Measurements from ENCODE around the gene RFX7. TPM values are rescaled to one million over a fixed set of nuclear protein-coding genes. Genes with fewer than 3 reads are reported as not detected.

RFX7 gene
- total RNA-seq, 2 experiments from 2014 or later = 22.5 to 23.6 TPM

DNA sequence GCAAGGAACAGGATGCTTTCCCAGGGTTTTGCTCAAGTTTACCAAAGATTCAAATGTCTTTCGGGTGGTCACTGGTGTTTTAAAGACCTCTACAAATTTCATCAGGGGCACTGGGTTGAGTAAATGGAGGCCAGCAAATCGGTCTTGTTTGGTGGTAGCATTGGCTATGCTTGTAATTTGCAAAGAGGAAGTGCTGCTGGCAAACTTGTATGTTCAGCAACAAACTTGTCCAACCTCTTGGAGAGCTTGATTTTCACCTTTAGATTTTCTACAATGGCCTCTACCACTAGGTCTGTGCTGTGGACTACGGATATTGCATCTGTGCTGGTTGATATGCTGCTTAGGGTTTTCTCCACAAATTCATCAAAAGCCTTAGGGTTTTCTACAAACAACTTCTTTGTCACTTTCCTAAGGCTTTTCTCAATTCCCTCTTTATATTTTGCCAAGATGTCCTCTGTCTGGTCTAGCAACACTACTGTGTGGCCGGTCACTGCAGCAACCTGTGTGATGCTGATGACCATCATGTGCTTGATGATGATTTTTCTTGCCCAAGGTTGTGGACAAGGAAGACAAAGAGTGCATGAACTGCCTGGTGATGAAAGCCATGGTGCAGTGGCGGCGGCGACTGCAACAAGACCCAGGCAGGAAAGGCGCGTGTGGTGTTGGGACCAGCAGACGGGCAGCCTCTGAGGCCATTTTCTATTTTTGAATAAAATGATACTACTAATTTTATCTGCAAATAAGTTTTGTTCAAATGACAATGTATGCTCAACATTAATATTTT, 50.8 kb downstream of the RFX7 start:
- H3K4me3 Mint-ChIP-seq = no peak overlapping the region
- ChIA-PET POLR2A (no interaction called here), CTCF (no interaction called here)
- Histone ChIP-seq H3K27me3 (ENCODE audit: control insufficient read depth in 1 of 2, insufficient read depth in 2 of 2, low read length in 2 of 2) (no peaks in the 10 kb centered on the region), H3K4me1 (ENCODE audit: insufficient read depth, low read length) (peaks cover 6% of the 10 kb centered on the region), H3K27ac (ENCODE audit: low read depth in 1 of 2, low read length in 2 of 2) (no peak overlapping the region), H3K36me3 (ENCODE audit: insufficient read depth, low read length) (no peaks in the 10 kb centered on the region), H3K9me3 (ENCODE audit: control insufficient read depth in 1 of 2, insufficient read depth in 1 of 2, low read length in 2 of 2) (no peaks in the 10 kb centered on the region), H3K4me3 (ENCODE audit: low read length) (no peak overlapping the region)
- H3K27ac Mint-ChIP-seq = no peak overlapping the region
- DNase-seq = no peak
- intact Hi-C loops (cut with DNase I, micrococcal nuclease) = no loop called here
- TF ChIP-seq CTCF (IDR thresholded peaks at IDR 0.05) = no peak
- peaks cover 33% of the 10 kb centered on the region for H3K36me3 Mint-ChIP-seq (ENCODE audit: low read depth)
- H3K9me3 Mint-ChIP-seq = no peaks in the 10 kb centered on the region
- peaks cover 69% of the 10 kb centered on the region for H3K4me1 Mint-ChIP-seq (ENCODE audit: low read depth)
- ATAC-seq (ENCODE audit: poor library complexity) = no peak
- no peaks in the 10 kb centered on the region for H3K27me3 Mint-ChIP-seq

- no peak overlapping the region for H3K4me3 ChIP-seq (ENCODE audit: low read length)
- ATAC-seq (ENCODE audit: poor library complexity) (no peak), DNase-seq (no peak)
- TF ChIP-seq CTCF (IDR thresholded peaks at IDR 0.05) = no peak
- POLR2A ChIA-PET = interaction anchor here (1.8 kb wide), 1 partner anchor 8 kb away, joined by 6 read pairs; no protein-coding TSS in a partner anchor
- Mint-ChIP-seq H3K4me1 (ENCODE audit: low read depth) (peaks cover 64% of the 10 kb centered on the region), H3K27ac (no peak overlapping the region), H3K36me3 (ENCODE audit: low read depth) (peaks cover 14% of the 10 kb centered on the region), H3K4me3 (no peak overlapping the region), H3K27me3 (no peaks in the 10 kb centered on the region), H3K9me3 (no peaks in the 10 kb centered on the region)
- H3K9me3 ChIP-seq (ENCODE audit: control insufficient read depth in 1 of 2, insufficient read depth in 1 of 2, low read length in 2 of 2) = no peaks in the 10 kb centered on the region
- CTCF ChIA-PET = interaction anchor here (1.1 kb wide), 1 partner anchor 27 kb away, joined by 3 read pairs; no protein-coding TSS in a partner anchor
- peaks cover 12% of the 10 kb centered on the region for H3K4me1 ChIP-seq (ENCODE audit: insufficient read depth, low read length)
- H3K36me3 ChIP-seq (ENCODE audit: insufficient read depth, low read length) = no peaks in the 10 kb centered on the region
- H3K27me3 ChIP-seq (ENCODE audit: control insufficient read depth in 1 of 2, insufficient read depth in 2 of 2, low read length in 2 of 2) = no peaks in the 10 kb centered on the region
- H3K27ac ChIP-seq (ENCODE audit: low read depth in 1 of 2, low read length in 2 of 2) = no peak overlapping the region
- intact Hi-C loops (cut with DNase I, micrococcal nuclease) = no loop called here
These were observed 56.0 kb downstream of the RFX7 start for GRCh38 chr15:56187665-56188064.

GRCh38 chr15:56185980-56186379, 57.7 kb downstream of the RFX7 start:
- no peak for TF ChIP-seq CTCF (IDR thresholded peaks at IDR 0.05)
- H3K9me3 ChIP-seq (ENCODE audit: control insufficient read depth in 1 of 2, insufficient read depth in 1 of 2, low read length in 2 of 2) = no peaks in the 10 kb centered on the region
- Mint-ChIP-seq H3K9me3 (no peaks in the 10 kb centered on the region), H3K4me1 (ENCODE audit: low read depth) (peaks cover 61% of the 10 kb centered on the region), H3K27ac (no peak overlapping the region), H3K36me3 (ENCODE audit: low read depth) (peaks cover 4% of the 10 kb centered on the region), H3K27me3 (no peaks in the 10 kb centered on the region), H3K4me3 (no peak overlapping the region)
- no peak overlapping the region for H3K4me3 ChIP-seq (ENCODE audit: low read length)
- ChIA-PET CTCF (no interaction called here), POLR2A (interaction anchor here (0.9 kb wide), 1 partner anchor 31 kb away, joined by 3 read pairs; no protein-coding TSS in a partner anchor)
- no peak for DNase-seq
- H3K27ac ChIP-seq (ENCODE audit: low read depth in 1 of 2, low read length in 2 of 2) = no peak overlapping the region
- peaks cover 12% of the 10 kb centered on the region for H3K4me1 ChIP-seq (ENCODE audit: insufficient read depth, low read length)
- H3K27me3 ChIP-seq (ENCODE audit: control insufficient read depth in 1 of 2, insufficient read depth in 2 of 2, low read length in 2 of 2) = no peaks in the 10 kb centered on the region
- ATAC-seq (ENCODE audit: poor library complexity) = no peak
- intact Hi-C loops (cut with DNase I, micrococcal nuclease) = no loop called here
- no peaks in the 10 kb centered on the region for H3K36me3 ChIP-seq (ENCODE audit: insufficient read depth, low read length)
